Islet of Langerhans (tissue), 1 donor: ENCODE results near the gene PARD3.
"Not testable (repeated sequence)": the region's sequence is repeated elsewhere in the genome, so short reads cannot be mapped to it uniquely, and the experiment has no call there.

Experiments used
- FAIRE-seq: peaks from one replicate; lab custom pipeline; 2011; peaks lifted over from hg19 to GRCh38; lab: Jason Lieb, UNC

PARD3 gene

GRCh38 chr10:34378297-34378696 lies 436.8 kb downstream of the PARD3 start:
- no peak for FAIRE-seq

GRCh38 chr10:34377833-34378232 lies 437.3 kb downstream of the PARD3 start:
- FAIRE-seq: no peak

GRCh38 chr10:34374356-34375045 lies 440.6 kb downstream of the PARD3 start:
- FAIRE-seq: no peak

DNA sequence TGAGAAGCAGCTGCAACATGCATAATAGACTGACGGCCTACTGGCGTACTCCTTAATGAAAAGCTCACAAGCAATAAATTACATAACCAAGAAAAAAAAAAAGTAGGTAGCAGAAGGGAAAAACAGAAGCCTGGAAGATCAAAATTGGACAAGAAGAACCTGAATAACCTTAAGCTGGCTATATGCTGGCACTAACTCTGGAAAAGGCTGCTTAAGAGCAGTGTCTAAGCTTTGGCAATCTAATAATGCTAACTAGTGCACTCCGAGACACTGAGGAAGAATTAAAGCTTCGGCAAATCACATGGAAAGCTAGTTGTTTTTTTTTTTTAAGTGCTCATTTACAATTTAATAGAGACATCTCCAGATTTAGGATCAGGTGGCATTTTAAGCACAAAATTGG lies 441.9 kb downstream of the PARD3 start:
- FAIRE-seq: no peak

- FAIRE-seq: no peak
Measured at GRCh38 chr10:34372509-34372908, 442.6 kb downstream of the PARD3 start.

- no peak for FAIRE-seq
Measured at GRCh38 chr10:34370126-34370525, 445.0 kb downstream of the PARD3 start.

DNA sequence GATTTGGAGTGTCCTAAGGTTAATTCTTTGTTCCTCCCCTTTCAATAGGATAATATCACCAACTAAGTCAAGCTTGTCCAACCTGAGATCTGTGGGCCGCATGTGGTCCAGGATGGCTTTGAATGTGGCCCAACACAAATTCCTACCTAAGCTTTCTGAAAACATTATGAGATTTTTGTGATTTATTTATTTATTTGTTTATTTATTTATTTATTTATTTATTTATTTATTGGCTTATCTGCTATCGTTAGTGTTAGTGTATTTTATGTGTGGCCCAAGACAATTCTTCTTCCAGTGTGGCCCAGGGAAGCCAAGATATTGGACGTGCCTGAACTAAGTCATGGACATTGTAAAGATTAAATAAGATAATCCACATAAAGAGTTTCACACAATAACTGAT lies 446.0 kb downstream of the PARD3 start:
- no peak for FAIRE-seq

DNA sequence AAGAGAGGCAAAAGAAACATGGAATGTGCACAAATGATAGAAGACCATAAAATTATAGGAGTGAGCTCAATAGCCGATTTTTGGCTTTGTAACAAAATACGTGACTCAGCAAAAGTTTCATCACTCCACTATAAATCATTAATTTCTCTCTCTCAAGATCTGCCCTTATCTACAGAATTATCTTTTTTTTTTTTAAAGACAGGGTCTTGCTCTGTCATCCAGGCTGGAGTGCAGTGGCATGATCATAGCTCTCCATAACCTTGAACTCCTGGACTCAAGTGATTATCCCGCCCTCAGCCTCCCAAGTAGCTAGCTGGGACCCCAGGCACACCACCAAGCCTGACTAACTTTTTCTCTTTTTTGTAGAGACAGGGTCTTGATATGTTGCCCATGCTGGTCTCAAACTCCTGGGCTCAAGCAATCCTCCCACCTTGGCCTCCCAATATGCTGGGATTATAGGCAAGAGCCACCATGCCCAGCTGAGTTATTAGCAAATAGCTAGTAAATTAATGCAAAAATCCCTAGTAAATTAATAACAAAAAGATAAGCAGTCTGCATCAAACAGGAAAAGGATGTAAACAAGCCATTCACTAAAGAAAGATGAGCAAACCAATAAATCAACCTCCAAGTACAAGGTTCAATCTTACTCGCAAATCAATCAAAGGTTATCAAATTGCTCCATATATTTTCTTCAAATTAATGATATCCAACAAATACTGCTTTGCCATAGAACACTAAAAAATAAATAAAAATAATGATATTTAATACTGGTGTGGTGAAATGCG lies 450.7 kb downstream of the PARD3 start:
- no peak for FAIRE-seq

GRCh38 chr10:34360984-34361383 lies 454.1 kb downstream of the PARD3 start:
- no peak for FAIRE-seq

DNA sequence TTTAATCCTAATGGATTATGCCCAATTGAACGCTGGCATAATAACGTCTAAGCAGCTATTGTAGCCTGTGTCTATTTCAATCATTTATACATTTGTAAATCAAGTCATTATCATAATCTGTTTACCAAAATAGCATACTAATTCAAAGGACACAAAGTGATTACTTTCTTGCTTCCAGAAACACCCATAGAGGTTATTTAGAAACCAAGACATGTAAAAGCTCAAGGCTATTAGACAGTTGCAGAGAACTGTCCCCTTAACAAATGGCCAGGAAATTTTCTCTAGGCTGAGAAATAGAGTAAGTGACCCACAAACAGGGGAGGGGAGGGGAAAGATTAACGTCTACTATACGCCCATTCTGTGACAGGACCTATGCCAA lies 455.7 kb downstream of the PARD3 start:
- no peak for FAIRE-seq

GRCh38 chr10:34358729-34359434 lies 456.2 kb downstream of the PARD3 start:
- FAIRE-seq: no peak

GRCh38 chr10:34356463-34356862 lies 458.6 kb downstream of the PARD3 start:
- FAIRE-seq: no peak

DNA sequence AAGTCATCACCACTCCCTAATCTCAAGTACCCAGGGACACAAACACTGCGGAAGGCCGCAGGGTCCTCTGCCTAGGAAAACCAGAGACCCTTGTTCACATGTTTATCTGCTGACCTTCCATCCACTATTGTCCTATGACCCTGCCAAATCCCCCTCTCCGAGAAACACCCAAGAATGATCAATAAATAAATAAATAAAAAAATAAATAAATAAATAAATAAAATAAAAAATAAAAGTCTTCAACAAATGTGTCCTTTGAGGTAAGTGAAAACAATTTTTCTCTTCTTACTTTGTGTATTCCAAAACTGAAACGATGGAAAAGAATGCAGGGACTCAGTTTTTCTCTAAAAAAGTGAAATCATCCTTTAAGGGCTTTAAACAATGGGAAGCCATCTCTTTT lies 461.6 kb downstream of the PARD3 start:
- FAIRE-seq: not testable (repeated sequence)

GRCh38 chr10:34352599-34353204 lies 462.4 kb downstream of the PARD3 start:
- not testable (repeated sequence) for FAIRE-seq

- FAIRE-seq: no peak
Measured at GRCh38 chr10:34351161-34351560, 463.9 kb downstream of the PARD3 start.

DNA sequence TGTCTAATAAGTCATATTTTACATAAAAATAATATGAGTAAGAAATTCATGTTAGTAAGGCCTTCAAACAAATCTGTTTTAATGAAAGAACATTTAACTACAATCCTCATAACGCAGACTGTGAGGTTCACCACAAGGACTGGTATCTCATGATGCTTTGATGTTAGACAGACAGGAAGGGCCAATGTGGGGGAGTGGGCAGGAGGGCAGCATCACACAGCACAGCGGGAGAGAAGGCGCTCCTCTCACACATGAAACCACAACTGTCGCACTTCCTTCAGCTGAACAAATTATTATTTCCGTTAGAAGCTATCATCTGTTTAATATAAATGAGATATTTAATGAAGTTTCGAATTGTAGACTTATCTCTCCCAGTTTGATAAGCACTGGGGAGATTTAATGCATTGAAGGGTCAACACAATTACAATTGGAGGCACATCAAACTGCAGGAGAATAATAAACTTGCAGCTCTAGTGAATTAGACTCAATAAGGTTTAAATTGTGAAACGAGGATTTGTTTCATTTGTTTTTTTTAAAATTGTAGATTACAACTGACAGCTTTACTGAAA lies 466.1 kb downstream of the PARD3 start:
- FAIRE-seq: peak; percentile 88

GRCh38 chr10:34348021-34348420 lies 467.1 kb downstream of the PARD3 start:
- no peak for FAIRE-seq

GRCh38 chr10:34347131-34347530 lies 468.0 kb downstream of the PARD3 start:
- FAIRE-seq: no peak

GRCh38 chr10:34346516-34347100 lies 468.5 kb downstream of the PARD3 start:
- FAIRE-seq: no peak

- no peak for FAIRE-seq
Measured at GRCh38 chr10:34345383-34345782, 469.7 kb downstream of the PARD3 start.

DNA sequence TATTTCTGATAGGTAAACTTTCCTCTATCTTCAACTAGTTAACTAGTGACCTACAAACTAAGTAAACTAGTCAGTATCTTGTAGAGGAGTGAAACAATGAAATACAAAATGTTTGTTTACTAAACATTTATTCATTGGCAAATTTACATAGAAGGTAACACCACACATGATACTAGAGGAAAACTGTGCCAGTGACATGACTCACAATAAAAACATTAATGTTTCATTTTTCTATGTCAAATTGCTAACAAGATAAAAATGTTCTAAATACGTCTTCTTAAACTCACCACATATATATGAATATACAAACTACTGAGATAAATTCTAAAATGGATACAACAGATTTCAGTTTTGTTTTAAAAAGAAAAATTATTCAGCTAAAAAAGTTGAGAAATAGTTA lies 471.3 kb downstream of the PARD3 start:
- FAIRE-seq: peak; percentile 66

DNA sequence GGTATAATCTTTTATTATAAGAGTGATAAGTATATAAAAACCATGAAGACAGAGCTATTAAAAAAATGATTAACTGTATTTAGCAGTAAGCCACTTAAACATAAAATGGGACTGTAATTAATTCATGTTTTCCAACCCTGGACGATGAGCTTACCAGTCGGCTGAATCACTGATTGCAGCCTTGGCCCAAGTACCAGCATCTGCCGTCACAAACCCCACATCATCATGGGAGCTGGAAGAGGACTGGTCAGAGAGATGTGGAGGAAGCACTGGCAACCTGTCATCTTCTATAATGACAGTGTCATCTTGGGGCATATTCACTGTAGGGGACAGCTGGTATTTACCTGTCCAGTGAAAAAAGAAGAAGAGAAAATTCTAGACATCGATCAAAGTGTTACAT lies 473.6 kb downstream of the PARD3 start:
- no peak for FAIRE-seq
